Measurements from ENCODE around the gene ASAP2.

Gene ASAP2

GRCh38 chr2:9410108-9410507 lies 203.5 kb downstream of the ASAP2 start:
- TF ChIP-seq CTCF (IDR thresholded peaks at IDR 0.05; ENCODE audit: low read depth, low read length): no peak
- H3K4me3 ChIP-seq (ENCODE audit: low read depth, low read length): no peak overlapping the region

GRCh38 chr2:9412781-9413180 lies 206.2 kb downstream of the ASAP2 start:
- no peak overlapping the region for H3K4me3 ChIP-seq (ENCODE audit: low read depth, low read length)
- TF ChIP-seq CTCF (IDR thresholded peaks at IDR 0.05; ENCODE audit: low read depth, low read length): no peak

- no peak for TF ChIP-seq CTCF (IDR thresholded peaks at IDR 0.05; ENCODE audit: low read depth, low read length)
These were observed 209.0 kb downstream of the ASAP2 start for GRCh38 chr2:9415516-9416169.

GRCh38 chr2:9416267-9416961 lies 209.8 kb downstream of the ASAP2 start:
- no peak for TF ChIP-seq CTCF (IDR thresholded peaks at IDR 0.05; ENCODE audit: low read depth, low read length)
- H3K4me3 ChIP-seq (ENCODE audit: low read depth, low read length): no peak overlapping the region

More at GRCh38 chr2:9415516-9416169, 209.0 kb downstream of the ASAP2 start:
- H3K4me3 ChIP-seq (ENCODE audit: low read depth, low read length): no peak overlapping the region

GRCh38 chr2:9416962-9417316 lies 210.3 kb downstream of the ASAP2 start:
- TF ChIP-seq CTCF (IDR thresholded peaks at IDR 0.05; ENCODE audit: low read depth, low read length): no peak
- H3K4me3 ChIP-seq (ENCODE audit: low read depth, low read length): no peak overlapping the region

GRCh38 chr2:9417725-9418124 lies 211.1 kb downstream of the ASAP2 start:
- H3K4me3 ChIP-seq (ENCODE audit: low read depth, low read length): no peak overlapping the region
- TF ChIP-seq CTCF (IDR thresholded peaks at IDR 0.05; ENCODE audit: low read depth, low read length): no peak

GRCh38 chr2:9418746-9419145 lies 212.1 kb downstream of the ASAP2 start:
- no peak for TF ChIP-seq CTCF (IDR thresholded peaks at IDR 0.05; ENCODE audit: low read depth, low read length)
- H3K4me3 ChIP-seq (ENCODE audit: low read depth, low read length): no peak overlapping the region

Measured in WI38 (cell line).